NB4 (cell line): ENCODE results near the gene RNF40.

Source experiments
- CTCF ChIP-seq: IDR thresholded peaks from one replicate; pipeline ENCODE4 v1.5.1; 2012; ENCODE audit warnings: low read depth, low read length
- POLR2A ChIP-seq: IDR thresholded peaks from 2 replicates; pipeline ENCODE4 v1.6.1; 2011; ENCODE audit warnings: mild to moderate bottlenecking; ENCODE audit not compliant: insufficient read length; ENCODE audit errors: extremely low read depth

GRCh38 chr16:30728899-30729672, 33.0 kb upstream of the RNF40 start:
- TF ChIP-seq CTCF: no peak
- TF ChIP-seq POLR2A: no peak
